ENCODE results near the gene MTMR4. TPM values are rescaled to one million over a fixed set of nuclear protein-coding genes. Genes with fewer than 3 reads are reported as not detected.

MTMR4 gene
- total RNA-seq, 1 experiment from 2014 or later: 79.4 TPM

DNA sequence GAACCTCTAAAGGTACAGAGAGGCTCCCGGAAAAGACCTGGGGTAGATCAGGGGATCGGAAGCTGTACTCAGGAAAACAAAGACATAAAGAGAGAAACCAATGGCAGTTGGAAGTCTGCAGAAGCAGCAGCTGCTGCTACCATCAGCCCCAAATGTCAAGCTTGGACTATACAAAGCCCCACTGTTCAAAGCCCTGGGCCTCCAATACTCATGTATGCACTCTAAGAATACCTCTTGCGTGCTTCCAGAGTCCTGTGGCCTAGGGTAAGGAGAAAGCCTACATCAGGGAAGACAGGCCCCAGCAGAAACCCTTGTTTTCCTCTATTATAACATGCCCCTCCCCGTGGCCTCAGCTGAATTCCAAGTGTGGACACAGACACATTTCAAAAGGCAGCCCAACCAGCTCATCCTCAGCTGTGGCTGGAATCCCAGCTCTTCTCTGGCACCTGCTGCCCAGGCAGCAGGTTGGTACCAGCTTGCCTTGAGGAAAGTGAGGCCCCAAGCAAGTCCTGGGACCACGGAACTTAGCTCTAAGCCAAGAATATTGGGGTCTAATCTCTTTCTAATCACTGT, 19.3 kb upstream of the MTMR4 start:
- no peak overlapping the region for H3K4me3 ChIP-seq (ENCODE audit: low read depth, low read length, poor library complexity, severe bottlenecking)
- H3K27ac ChIP-seq (ENCODE audit: low read depth, low read length, poor library complexity, severe bottlenecking): no peak overlapping the region
- no TSS peak for BruUV-seq (replicated peaks)
- TF ChIP-seq, protein P1, sequence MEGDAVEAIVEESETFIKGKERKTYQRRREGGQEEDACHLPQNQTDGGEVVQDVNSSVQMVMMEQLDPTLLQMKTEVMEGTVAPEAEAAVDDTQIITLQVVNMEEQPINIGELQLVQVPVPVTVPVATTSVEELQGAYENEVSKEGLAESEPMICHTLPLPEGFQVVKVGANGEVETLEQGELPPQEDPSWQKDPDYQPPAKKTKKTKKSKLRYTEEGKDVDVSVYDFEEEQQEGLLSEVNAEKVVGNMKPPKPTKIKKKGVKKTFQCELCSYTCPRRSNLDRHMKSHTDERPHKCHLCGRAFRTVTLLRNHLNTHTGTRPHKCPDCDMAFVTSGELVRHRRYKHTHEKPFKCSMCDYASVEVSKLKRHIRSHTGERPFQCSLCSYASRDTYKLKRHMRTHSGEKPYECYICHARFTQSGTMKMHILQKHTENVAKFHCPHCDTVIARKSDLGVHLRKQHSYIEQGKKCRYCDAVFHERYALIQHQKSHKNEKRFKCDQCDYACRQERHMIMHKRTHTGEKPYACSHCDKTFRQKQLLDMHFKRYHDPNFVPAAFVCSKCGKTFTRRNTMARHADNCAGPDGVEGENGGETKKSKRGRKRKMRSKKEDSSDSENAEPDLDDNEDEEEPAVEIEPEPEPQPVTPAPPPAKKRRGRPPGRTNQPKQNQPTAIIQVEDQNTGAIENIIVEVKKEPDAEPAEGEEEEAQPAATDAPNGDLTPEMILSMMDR (conservative IDR thresholded peaks at IDR 0.05; ENCODE audit: low read depth, low read length): no peak
- no peak for TF ChIP-seq EZH2 (IDR thresholded peaks at IDR 0.05; ENCODE audit: borderline replicate concordance, low read depth, low read length, poor library complexity, severe bottlenecking)
- DNase-seq (ENCODE audit: low spot score): no peak
- no peaks in the 10 kb centered on the region for H3K9me3 ChIP-seq (ENCODE audit: low read depth, low read length, poor library complexity, severe bottlenecking)
- ChIA-PET CTCF (no interaction called here), POLR2A (ENCODE audit: low non-redundant PET) (no interaction called here)
- intact Hi-C loops (cut with micrococcal nuclease; ENCODE audit: unreplicated experiment): no loop called here
- H3K36me3 ChIP-seq (ENCODE audit: insufficient read depth, low read length, poor library complexity, severe bottlenecking): no peaks in the 10 kb centered on the region
- peaks cover 3% of the 10 kb centered on the region for H3K27me3 ChIP-seq (replicated peaks; ENCODE audit: insufficient read depth, low read depth, low read length, poor library complexity)
- H3K4me1 ChIP-seq (ENCODE audit: insufficient read depth, low read length, poor library complexity, severe bottlenecking): no peaks in the 10 kb centered on the region

DNA sequence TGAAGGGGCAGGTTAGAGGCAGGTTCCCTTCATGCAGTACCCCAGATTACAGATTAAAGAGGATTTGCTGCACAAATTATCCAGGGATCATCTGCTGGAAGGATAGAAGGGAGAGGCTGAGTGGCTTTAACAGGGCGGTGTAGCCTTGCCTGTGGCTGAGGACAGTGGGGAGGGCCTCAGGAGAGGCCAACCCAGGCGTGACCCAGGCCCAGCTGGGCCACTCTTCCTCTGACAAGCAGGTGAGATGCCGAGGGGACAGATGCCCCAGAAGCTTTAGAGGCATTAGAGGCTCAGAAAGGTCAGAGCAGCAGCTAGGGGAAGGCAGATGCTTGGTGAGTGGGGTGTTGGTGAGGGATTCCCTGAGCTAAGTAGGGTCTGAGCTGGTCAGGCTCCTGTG, 18.1 kb upstream of the MTMR4 start:
- H3K4me3 ChIP-seq (ENCODE audit: low read depth, low read length, poor library complexity, severe bottlenecking): peak overlapping the region; percentile 46
- ChIA-PET POLR2A (ENCODE audit: low non-redundant PET) (no interaction called here), CTCF (no interaction called here)
- intact Hi-C loops (cut with micrococcal nuclease; ENCODE audit: unreplicated experiment): no loop called here
- no peak for DNase-seq (ENCODE audit: low spot score)
- no peaks in the 10 kb centered on the region for H3K27me3 ChIP-seq (replicated peaks; ENCODE audit: insufficient read depth, low read depth, low read length, poor library complexity)
- H3K27ac ChIP-seq (ENCODE audit: low read depth, low read length, poor library complexity, severe bottlenecking): no peak overlapping the region
- no peaks in the 10 kb centered on the region for H3K36me3 ChIP-seq (ENCODE audit: insufficient read depth, low read length, poor library complexity, severe bottlenecking)
- H3K4me1 ChIP-seq (ENCODE audit: insufficient read depth, low read length, poor library complexity, severe bottlenecking): no peaks in the 10 kb centered on the region
- no peak for TF ChIP-seq EZH2 (IDR thresholded peaks at IDR 0.05; ENCODE audit: borderline replicate concordance, low read depth, low read length, poor library complexity, severe bottlenecking)
- TF ChIP-seq, protein P1 (conservative IDR thresholded peaks at IDR 0.05; ENCODE audit: low read depth, low read length): no peak
- no TSS peak for BruUV-seq (replicated peaks)
- no peaks in the 10 kb centered on the region for H3K9me3 ChIP-seq (ENCODE audit: low read depth, low read length, poor library complexity, severe bottlenecking)

DNA sequence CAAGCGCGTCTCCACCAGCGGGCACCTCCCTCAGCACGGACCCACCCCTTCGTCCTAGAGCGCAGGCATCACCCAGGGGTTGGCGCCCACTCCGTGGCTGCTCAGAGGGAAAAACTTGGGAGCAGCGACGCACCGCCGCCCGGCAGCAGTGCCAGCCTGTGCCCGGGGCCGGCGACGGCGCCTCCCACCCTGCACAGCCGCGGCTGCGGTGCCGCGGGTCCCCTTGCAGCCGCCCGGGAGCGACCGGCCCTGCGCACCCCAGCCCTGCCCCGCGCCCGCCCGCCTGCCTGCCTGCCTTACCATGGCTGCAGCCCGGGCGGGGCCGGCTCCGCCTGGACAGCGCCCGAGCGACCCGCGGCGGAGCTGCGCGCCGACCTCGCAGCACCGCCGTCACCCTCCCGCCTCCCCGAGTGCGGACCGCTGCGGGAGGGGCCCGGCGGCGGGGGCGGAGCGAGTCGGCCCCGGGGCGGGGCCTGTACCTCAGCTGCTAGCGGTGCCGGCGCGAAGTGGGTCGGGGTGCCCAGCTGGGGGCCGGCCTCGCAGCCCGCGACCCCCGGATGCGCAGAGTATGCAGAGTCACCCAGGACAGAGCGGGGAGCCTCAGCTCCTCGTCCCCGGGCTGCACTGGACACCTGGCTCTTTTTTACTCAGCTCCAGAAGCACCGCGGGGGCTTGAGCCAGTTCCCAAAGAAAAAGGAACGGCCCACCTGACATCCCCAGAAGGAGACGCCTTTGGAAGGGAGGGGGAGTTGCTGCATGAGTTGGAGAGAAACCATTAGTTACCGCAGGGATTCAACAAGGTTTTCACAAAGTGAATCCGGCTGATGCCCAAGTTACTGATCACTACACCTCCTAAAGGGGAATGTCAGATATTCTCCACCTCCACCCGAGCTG, 17.5 kb upstream of the MTMR4 start:
- ChIA-PET POLR2A (ENCODE audit: low non-redundant PET) (interaction anchor here (0.6 kb wide), 1 partner anchor 252 kb away, joined by 3 read pairs; no protein-coding TSS in a partner anchor), CTCF (no interaction called here)
- no peak for TF ChIP-seq EZH2 (IDR thresholded peaks at IDR 0.05; ENCODE audit: borderline replicate concordance, low read depth, low read length, poor library complexity, severe bottlenecking)
- TF ChIP-seq, protein P1 (conservative IDR thresholded peaks at IDR 0.05; ENCODE audit: low read depth, low read length): no peak
- intact Hi-C loops (cut with micrococcal nuclease; ENCODE audit: unreplicated experiment): no loop called here
- H3K4me1 ChIP-seq (ENCODE audit: insufficient read depth, low read length, poor library complexity, severe bottlenecking): no peaks in the 10 kb centered on the region
- no TSS peak for BruUV-seq (replicated peaks)
- no peaks in the 10 kb centered on the region for H3K36me3 ChIP-seq (ENCODE audit: insufficient read depth, low read length, poor library complexity, severe bottlenecking)
- peak; percentile 23 for DNase-seq (ENCODE audit: low spot score)
- peak overlapping the region; percentile 46 for H3K4me3 ChIP-seq (ENCODE audit: low read depth, low read length, poor library complexity, severe bottlenecking)
- H3K9me3 ChIP-seq (ENCODE audit: low read depth, low read length, poor library complexity, severe bottlenecking): no peaks in the 10 kb centered on the region
- no peaks in the 10 kb centered on the region for H3K27me3 ChIP-seq (replicated peaks; ENCODE audit: insufficient read depth, low read depth, low read length, poor library complexity)
- H3K27ac ChIP-seq (ENCODE audit: low read depth, low read length, poor library complexity, severe bottlenecking): no peak overlapping the region
